ENCODE measurements around the gene HIVEP2.
A peak's percentile ranks its signal among the peaks of the same experiment; 100 is the strongest.

Gene HIVEP2

GRCh38 chr6:142914937-142915697 lies 29.9 kb downstream of the HIVEP2 start:
- DNase-seq (ENCODE audit: low read depth in 2 of 2) = no peak

- DNase-seq (ENCODE audit: low read depth in 2 of 2) = no peak
Observed at GRCh38 chr6:142914369-142914768, 30.6 kb downstream of the HIVEP2 start.

GRCh38 chr6:142913511-142914047 lies 31.4 kb downstream of the HIVEP2 start:
- no peak for DNase-seq (ENCODE audit: low read depth in 2 of 2)

GRCh38 chr6:142913036-142913510 lies 31.9 kb downstream of the HIVEP2 start:
- no peak for DNase-seq (ENCODE audit: low read depth in 2 of 2)

GRCh38 chr6:142912125-142912524 lies 32.9 kb downstream of the HIVEP2 start:
- no peak for DNase-seq (ENCODE audit: low read depth in 2 of 2)

GRCh38 chr6:142911430-142911829 lies 33.5 kb downstream of the HIVEP2 start:
- no peak for DNase-seq (ENCODE audit: low read depth in 2 of 2)

GRCh38 chr6:142909686-142910085 lies 35.3 kb downstream of the HIVEP2 start:
- DNase-seq (ENCODE audit: low read depth in 2 of 2) = no peak

GRCh38 chr6:142908235-142908634 lies 36.7 kb downstream of the HIVEP2 start:
- DNase-seq (ENCODE audit: low read depth in 2 of 2) = no peak

GRCh38 chr6:142907544-142907943 lies 37.4 kb downstream of the HIVEP2 start:
- no peak for DNase-seq (ENCODE audit: low read depth in 2 of 2)

GRCh38 chr6:142906945-142907470 lies 38.0 kb downstream of the HIVEP2 start:
- no peak for DNase-seq (ENCODE audit: low read depth in 2 of 2)

- DNase-seq (ENCODE audit: low read depth in 2 of 2) = no peak
Observed at GRCh38 chr6:142903812-142904211, 41.2 kb downstream of the HIVEP2 start.

- DNase-seq (ENCODE audit: low read depth in 2 of 2) = peak; percentile 98
Observed at GRCh38 chr6:142902636-142903053, 42.3 kb downstream of the HIVEP2 start.

- DNase-seq (ENCODE audit: low read depth in 2 of 2) = no peak
Observed at GRCh38 chr6:142901611-142902010, 43.4 kb downstream of the HIVEP2 start.

- DNase-seq (ENCODE audit: low read depth in 2 of 2) = peak in 1 of 2 experiments; percentile 43
Observed at GRCh38 chr6:142900227-142900971, 44.6 kb downstream of the HIVEP2 start.

GRCh38 chr6:142898927-142899895 lies 45.8 kb downstream of the HIVEP2 start:
- no peak for DNase-seq (ENCODE audit: low read depth in 2 of 2)

GRCh38 chr6:142897659-142898058 lies 47.3 kb downstream of the HIVEP2 start:
- DNase-seq (ENCODE audit: low read depth in 2 of 2) = no peak

- no peak for DNase-seq (ENCODE audit: low read depth in 2 of 2)
Observed at GRCh38 chr6:142896732-142897131, 48.2 kb downstream of the HIVEP2 start.

GRCh38 chr6:142893088-142893487 lies 51.9 kb downstream of the HIVEP2 start:
- DNase-seq (ENCODE audit: low read depth in 2 of 2) = no peak

- no peak for DNase-seq (ENCODE audit: low read depth in 2 of 2)
Observed at GRCh38 chr6:142892254-142893021, 52.5 kb downstream of the HIVEP2 start.

- no peak for DNase-seq (ENCODE audit: low read depth in 2 of 2)
Observed at GRCh38 chr6:142891454-142891853, 53.5 kb downstream of the HIVEP2 start.
